GM12864 (cell line): ENCODE measurements around the gene SLC24A4.

Source experiments
- DNase-seq: peaks from one replicate; pipeline ENCODE4 v3.0.0-alpha.2; 2011; ENCODE audit warnings: low read depth
- H3K4me3 ChIP-seq: 2 replicates; pipeline ENCODE4 v1.5.1; 2011; ENCODE audit warnings: mild to moderate bottlenecking, low read depth, low read length, control low read depth
- CTCF ChIP-seq: IDR thresholded peaks from 2 replicates; pipeline ENCODE4 v1.5.1; 2011; ENCODE audit warnings: low read depth, mild to moderate bottlenecking, moderate library complexity, low read length, control low read depth, inconsistent platforms; ENCODE audit errors: missing control alignments

Gene SLC24A4

GRCh38 chr14:92470215-92470614 lies 147.2 kb downstream of the SLC24A4 start:
- no peak overlapping the region for H3K4me3 ChIP-seq
- no peak for TF ChIP-seq CTCF
- no peak for DNase-seq

- no peak for TF ChIP-seq CTCF
- H3K4me3 ChIP-seq: no peak overlapping the region
- no peak for DNase-seq
Measured at GRCh38 chr14:92470811-92471210, 147.8 kb downstream of the SLC24A4 start.

- H3K4me3 ChIP-seq: no peak overlapping the region
- DNase-seq: no peak
- TF ChIP-seq CTCF: no peak
Measured at GRCh38 chr14:92471919-92472318, 149.0 kb downstream of the SLC24A4 start.

DNA sequence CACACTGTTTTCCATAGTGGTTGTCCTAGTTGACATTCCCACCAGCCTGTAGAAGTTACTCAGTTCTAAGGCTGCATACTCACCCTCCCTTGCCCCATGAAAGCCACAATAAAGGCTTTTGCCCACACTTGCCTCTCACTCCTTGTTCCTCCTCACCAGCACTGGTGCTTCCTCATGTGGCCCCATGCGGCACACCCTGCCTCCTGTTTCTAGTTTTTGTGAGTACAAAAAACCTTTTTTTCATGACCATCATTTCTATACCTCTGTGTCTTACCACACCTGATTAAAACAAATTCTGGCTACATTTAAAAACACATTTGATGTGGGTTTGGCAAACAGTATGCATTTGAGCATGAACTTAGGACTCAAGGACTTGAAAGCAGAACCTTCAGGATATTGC lies 149.9 kb downstream of the SLC24A4 start:
- H3K4me3 ChIP-seq: no peak overlapping the region
- no peak for DNase-seq
- no peak for TF ChIP-seq CTCF

- H3K4me3 ChIP-seq: no peak overlapping the region
- DNase-seq: no peak
- no peak for TF ChIP-seq CTCF
Measured at GRCh38 chr14:92473261-92473968, 150.4 kb downstream of the SLC24A4 start.

DNA sequence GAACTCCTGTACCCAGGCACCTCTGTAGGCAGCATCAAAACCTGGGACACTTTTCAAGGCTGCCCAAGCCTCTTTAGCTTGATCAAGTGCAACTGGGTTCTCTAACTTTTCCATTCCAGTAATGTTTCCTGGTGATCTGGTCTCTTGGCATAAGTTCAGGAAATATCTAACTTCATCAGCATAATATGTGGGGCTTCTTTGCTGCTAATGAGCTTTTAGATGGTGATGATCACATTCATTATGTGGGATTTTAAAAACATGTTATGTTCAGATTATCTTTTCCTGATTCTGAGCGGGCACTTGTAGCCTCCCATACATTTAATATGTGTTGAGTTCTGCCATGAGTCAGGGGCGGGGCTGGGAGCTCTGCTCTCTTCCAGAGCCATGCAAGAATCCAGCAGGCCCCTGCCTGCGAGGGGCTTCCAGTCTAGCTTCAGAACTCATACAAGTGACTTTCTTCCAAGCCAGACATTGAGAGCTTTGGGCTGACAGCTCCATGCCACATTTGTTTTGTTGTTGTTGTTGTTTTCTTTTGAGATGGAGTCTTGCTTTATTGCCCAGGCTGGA lies 151.1 kb downstream of the SLC24A4 start:
- no peak overlapping the region for H3K4me3 ChIP-seq
- TF ChIP-seq CTCF: no peak
- DNase-seq: no peak

GRCh38 chr14:92475037-92475436 lies 152.1 kb downstream of the SLC24A4 start:
- no peak for DNase-seq
- no peak overlapping the region for H3K4me3 ChIP-seq
- TF ChIP-seq CTCF: no peak
